ENCODE measurements around the gene C4BPB. TPM values are rescaled to one million over a fixed set of nuclear protein-coding genes. Genes with fewer than 3 reads are reported as not detected.

The C4BPB gene
- total RNA-seq, 1 donor from 2014 or later, result 0.47 TPM

DNA sequence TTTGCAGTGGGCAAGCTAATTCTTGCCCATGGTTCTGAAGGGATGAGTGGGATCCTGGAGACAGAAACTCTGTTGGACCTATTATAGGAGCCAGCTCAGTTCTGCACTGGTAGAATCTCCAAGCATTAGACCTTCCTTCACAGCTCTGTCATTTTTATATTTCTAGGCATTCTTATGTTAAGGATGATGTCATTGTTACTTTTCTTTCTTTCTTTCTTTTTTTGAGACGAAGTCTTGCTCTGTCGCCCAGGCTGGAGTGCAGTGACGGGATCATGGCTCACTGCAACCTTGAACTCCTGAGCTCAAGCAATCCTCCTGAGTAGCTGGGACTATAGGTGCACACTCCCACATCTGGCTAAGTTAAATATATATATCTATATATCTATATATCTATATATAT is 28.1 kb upstream of the C4BPB start:
- intact Hi-C loops (cut with micrococcal nuclease), result no loop called here
- ChIA-PET POLR2A (no interaction called here), CTCF (interaction anchor here (0.7 kb wide), 2 partner anchors 16 to 24 kb away, joined by 3 read pairs; no protein-coding TSS in a partner anchor)
- TF ChIP-seq, protein P1, sequence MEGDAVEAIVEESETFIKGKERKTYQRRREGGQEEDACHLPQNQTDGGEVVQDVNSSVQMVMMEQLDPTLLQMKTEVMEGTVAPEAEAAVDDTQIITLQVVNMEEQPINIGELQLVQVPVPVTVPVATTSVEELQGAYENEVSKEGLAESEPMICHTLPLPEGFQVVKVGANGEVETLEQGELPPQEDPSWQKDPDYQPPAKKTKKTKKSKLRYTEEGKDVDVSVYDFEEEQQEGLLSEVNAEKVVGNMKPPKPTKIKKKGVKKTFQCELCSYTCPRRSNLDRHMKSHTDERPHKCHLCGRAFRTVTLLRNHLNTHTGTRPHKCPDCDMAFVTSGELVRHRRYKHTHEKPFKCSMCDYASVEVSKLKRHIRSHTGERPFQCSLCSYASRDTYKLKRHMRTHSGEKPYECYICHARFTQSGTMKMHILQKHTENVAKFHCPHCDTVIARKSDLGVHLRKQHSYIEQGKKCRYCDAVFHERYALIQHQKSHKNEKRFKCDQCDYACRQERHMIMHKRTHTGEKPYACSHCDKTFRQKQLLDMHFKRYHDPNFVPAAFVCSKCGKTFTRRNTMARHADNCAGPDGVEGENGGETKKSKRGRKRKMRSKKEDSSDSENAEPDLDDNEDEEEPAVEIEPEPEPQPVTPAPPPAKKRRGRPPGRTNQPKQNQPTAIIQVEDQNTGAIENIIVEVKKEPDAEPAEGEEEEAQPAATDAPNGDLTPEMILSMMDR (IDR thresholded peaks at IDR 0.05), result no peak
- DNase-seq, result no peak
- Mint-ChIP-seq H3K27ac (no peak overlapping the region), H3K4me3 (no peak overlapping the region), H3K9me3 (no peaks in the 10 kb centered on the region), H3K4me1 (peaks cover 7% of the 10 kb centered on the region), H3K27me3 (no peaks in the 10 kb centered on the region), H3K36me3 (ENCODE audit: low read depth) (peaks cover 47% of the 10 kb centered on the region)
- ATAC-seq (ENCODE audit: low read depth), result no peak

DNA sequence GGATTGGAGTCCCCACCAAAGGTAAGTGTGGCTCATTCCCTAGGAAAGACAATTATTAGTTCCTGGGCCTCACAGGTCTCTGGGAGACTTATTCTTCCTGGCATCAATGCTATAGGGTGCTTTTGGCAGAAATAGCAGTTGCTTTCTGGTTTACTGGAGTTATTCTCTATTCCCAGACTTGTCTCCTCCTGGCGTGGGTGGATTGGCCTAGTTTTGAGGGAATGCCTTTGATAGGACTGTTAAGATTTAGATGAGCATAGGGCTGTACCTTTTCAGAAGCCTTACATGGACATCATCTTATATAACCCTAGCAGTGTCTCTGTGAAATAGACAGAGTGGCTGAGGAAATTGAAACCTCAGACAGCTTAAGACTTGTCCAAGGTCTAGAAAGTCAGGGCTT is 26.6 kb upstream of the C4BPB start:
- ChIA-PET CTCF (no interaction called here), POLR2A (no interaction called here)
- intact Hi-C loops (cut with micrococcal nuclease), result no loop called here
- TF ChIP-seq, protein P1 (IDR thresholded peaks at IDR 0.05), result no peak
- H3K9me3 Mint-ChIP-seq, result no peaks in the 10 kb centered on the region
- H3K27ac Mint-ChIP-seq, result no peak overlapping the region
- peaks cover 4% of the 10 kb centered on the region for H3K4me1 Mint-ChIP-seq
- peaks cover 54% of the 10 kb centered on the region for H3K36me3 Mint-ChIP-seq (ENCODE audit: low read depth)
- no peak for ATAC-seq (ENCODE audit: low read depth)
- no peak for DNase-seq
- H3K4me3 Mint-ChIP-seq, result no peak overlapping the region
- H3K27me3 Mint-ChIP-seq, result no peaks in the 10 kb centered on the region

DNA sequence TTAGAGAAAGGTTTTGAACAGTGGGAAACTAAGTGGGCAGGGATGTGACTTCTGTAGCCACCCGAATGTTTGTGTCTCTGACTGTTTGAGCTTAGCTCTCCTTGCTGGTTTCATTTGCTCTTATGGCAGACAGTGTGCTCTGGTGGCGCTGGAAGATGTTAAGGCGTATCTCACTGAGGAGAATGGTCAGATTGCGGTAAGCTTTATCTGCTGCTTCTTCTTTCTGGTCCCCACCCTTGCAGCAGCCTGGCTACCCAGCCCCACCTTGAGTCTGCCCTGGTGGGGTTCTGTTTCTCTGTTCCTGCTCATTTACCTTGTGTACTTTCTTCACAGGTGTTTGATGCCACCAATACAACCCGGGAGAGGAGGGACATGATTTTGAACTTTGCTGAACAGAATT is 25.6 kb upstream of the C4BPB start:
- ATAC-seq (ENCODE audit: low read depth), result no peak
- H3K27me3 Mint-ChIP-seq, result no peaks in the 10 kb centered on the region
- peaks cover 4% of the 10 kb centered on the region for H3K4me1 Mint-ChIP-seq
- intact Hi-C loops (cut with micrococcal nuclease), result no loop called here
- no peak for DNase-seq
- TF ChIP-seq, protein P1 (IDR thresholded peaks at IDR 0.05), result no peak
- no peaks in the 10 kb centered on the region for H3K9me3 Mint-ChIP-seq
- no peak overlapping the region for H3K27ac Mint-ChIP-seq
- POLR2A ChIA-PET, result no interaction called here
- CTCF ChIA-PET, result interaction anchor here (1.4 kb wide), 1 partner anchor 12 kb away, joined by 3 read pairs; no protein-coding TSS in a partner anchor
- peaks cover 63% of the 10 kb centered on the region for H3K36me3 Mint-ChIP-seq (ENCODE audit: low read depth)
- no peak overlapping the region for H3K4me3 Mint-ChIP-seq

DNA sequence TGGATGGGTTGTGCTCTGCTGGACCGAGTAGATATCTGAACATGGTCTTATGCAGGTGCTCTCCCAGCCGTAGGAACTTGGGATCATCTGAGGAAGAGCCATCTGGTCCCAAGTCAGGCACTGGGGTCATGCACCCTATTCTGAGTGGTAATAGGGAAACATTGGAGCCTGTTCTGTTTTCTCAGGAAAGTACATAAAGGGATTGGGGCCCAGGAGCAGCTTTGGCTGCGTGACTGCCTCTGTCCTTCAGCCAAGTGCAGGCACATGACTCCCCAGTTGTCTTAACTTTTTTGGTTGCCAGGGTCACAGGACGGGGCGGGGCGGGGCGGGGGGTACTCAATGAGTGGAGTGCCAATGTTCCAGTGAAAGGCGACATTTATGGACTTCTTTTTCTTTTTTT is 24.1 kb upstream of the C4BPB start:
- TF ChIP-seq, protein P1 (IDR thresholded peaks at IDR 0.05), result no peak
- Mint-ChIP-seq H3K4me3 (no peak overlapping the region), H3K36me3 (ENCODE audit: low read depth) (peaks cover 75% of the 10 kb centered on the region), H3K4me1 (peaks cover 4% of the 10 kb centered on the region), H3K27ac (no peak overlapping the region), H3K9me3 (no peaks in the 10 kb centered on the region), H3K27me3 (no peaks in the 10 kb centered on the region)
- ATAC-seq (ENCODE audit: low read depth) (no peak), DNase-seq (no peak)
- POLR2A ChIA-PET, result interaction anchor here (0.7 kb wide), 1 partner anchor 8 kb away, joined by 3 read pairs; no protein-coding TSS in a partner anchor
- CTCF ChIA-PET, result interaction anchor here (1.4 kb wide), 1 partner anchor 11 kb away, joined by 3 read pairs; no protein-coding TSS in a partner anchor
- intact Hi-C loops (cut with micrococcal nuclease), result no loop called here

DNA sequence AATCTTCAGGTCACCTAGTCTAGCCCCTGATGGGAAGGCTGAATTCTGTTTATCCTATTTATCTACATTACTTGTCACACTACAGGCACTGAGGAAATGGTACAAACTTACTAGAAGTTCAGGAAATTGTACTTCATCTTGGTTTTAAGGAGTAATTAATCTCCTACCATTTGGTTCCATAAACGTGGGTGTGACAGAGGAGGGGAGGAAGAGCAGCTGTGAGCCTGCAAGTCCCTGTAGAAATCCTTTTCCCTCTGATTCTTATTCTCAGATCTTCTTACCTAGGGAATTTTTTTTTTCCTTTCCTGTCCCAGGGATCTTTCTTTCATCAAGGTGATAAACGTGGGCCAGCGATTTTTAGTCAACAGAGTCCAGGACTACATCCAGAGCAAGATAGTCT is 21.5 kb upstream of the C4BPB start:
- Mint-ChIP-seq H3K27me3 (no peaks in the 10 kb centered on the region), H3K9me3 (no peaks in the 10 kb centered on the region), H3K36me3 (ENCODE audit: low read depth) (peaks cover 71% of the 10 kb centered on the region), H3K27ac (no peak overlapping the region), H3K4me1 (peaks cover 22% of the 10 kb centered on the region), H3K4me3 (no peak overlapping the region)
- DNase-seq (no peak), ATAC-seq (ENCODE audit: low read depth) (no peak)
- ChIA-PET POLR2A (no interaction called here), CTCF (no interaction called here)
- intact Hi-C loops (cut with micrococcal nuclease), result no loop called here
- TF ChIP-seq, protein P1 (IDR thresholded peaks at IDR 0.05), result no peak

Data from activated B cell treated with CpG ODN at 0.5 μM for 24 hours (primary cell).